ENCODE results near the gene KCNB1.

DNA sequence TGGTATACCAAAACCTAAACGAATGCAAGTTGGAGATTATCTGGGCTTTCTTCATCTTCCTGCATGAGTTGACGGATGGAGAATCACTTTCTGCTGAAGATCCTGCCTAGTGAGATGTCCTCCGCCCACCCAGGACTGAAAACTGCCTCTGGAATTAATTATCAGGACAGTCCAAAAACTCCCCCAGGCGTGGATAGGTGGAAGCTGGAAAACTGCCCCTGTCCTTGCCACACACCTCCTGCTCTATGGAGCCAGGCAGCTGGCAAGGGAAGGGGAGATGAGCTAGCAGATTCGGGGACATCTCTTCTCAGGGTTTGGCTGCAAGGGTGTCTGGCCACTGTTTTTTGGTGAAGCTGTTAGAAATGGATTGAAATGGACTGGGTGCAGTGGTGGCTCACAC lies 115.4 kb downstream of the KCNB1 start:
- TF ChIP-seq POLR2A (IDR thresholded peaks at IDR 0.05): no peak
- TF ChIP-seq, protein P1, sequence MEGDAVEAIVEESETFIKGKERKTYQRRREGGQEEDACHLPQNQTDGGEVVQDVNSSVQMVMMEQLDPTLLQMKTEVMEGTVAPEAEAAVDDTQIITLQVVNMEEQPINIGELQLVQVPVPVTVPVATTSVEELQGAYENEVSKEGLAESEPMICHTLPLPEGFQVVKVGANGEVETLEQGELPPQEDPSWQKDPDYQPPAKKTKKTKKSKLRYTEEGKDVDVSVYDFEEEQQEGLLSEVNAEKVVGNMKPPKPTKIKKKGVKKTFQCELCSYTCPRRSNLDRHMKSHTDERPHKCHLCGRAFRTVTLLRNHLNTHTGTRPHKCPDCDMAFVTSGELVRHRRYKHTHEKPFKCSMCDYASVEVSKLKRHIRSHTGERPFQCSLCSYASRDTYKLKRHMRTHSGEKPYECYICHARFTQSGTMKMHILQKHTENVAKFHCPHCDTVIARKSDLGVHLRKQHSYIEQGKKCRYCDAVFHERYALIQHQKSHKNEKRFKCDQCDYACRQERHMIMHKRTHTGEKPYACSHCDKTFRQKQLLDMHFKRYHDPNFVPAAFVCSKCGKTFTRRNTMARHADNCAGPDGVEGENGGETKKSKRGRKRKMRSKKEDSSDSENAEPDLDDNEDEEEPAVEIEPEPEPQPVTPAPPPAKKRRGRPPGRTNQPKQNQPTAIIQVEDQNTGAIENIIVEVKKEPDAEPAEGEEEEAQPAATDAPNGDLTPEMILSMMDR (IDR thresholded peaks at IDR 0.05): no peak

Data from breast epithelium (tissue), 3 donors.